ENCODE results near the gene DCC.

The DCC gene

GRCh38 chr18:52605345-52605744 lies 265.3 kb downstream of the DCC start:
- no peak for DNase-seq

- no peak for DNase-seq
Observed at GRCh38 chr18:52607985-52608384, 268.0 kb downstream of the DCC start.

GRCh38 chr18:52610451-52611115 lies 270.6 kb downstream of the DCC start:
- no peak for DNase-seq

GRCh38 chr18:52612406-52612805 lies 272.4 kb downstream of the DCC start:
- DNase-seq: no peak

- no peak for DNase-seq
Observed at GRCh38 chr18:52615321-52615720, 275.3 kb downstream of the DCC start.

GRCh38 chr18:52615943-52616342 lies 275.9 kb downstream of the DCC start:
- DNase-seq: no peak

- no peak for DNase-seq
Observed at GRCh38 chr18:52617931-52618330, 277.9 kb downstream of the DCC start.

- no peak for DNase-seq
Observed at GRCh38 chr18:52620926-52621439, 281.0 kb downstream of the DCC start.

- no peak for DNase-seq
Observed at GRCh38 chr18:52624702-52625101, 284.7 kb downstream of the DCC start.

DNA sequence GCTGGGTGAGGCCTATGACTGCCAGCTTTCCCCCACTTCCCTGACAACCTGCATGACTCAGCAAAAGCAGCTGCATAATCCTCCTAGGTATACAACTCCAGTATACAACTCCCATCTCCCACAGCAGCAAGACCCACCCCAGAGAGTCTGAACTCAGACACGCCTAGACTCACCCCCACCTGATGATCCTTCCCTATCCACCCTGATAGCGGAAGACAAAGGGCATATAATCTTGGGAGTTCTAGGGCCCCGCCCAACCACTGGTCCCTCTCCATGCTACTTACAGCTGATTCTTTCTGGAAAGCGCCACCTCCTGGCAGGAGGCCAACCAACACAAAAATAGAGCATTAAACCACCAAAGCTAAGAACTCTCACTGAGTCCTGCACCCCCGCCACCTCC lies 296.5 kb downstream of the DCC start:
- DNase-seq: no peak

DNA sequence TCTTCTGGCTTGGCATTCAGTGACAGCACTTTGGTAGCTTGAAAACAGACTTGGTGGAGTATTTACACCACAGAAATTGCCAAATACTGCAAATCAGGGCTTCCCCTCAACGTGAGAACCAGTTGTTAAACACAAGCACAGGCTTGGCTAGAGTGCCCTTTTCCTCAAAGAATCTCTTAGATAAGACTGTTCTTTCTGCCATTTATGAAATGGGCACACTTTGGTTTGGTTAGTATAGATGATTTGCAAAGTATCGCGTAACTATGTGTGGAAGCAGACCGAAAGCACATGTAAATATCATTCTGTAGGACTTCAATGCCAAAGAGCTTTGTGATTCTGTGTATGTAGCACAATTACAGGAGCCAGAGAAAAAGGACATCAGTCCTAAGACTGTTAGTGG lies 308.2 kb downstream of the DCC start:
- DNase-seq: no peak

DNA sequence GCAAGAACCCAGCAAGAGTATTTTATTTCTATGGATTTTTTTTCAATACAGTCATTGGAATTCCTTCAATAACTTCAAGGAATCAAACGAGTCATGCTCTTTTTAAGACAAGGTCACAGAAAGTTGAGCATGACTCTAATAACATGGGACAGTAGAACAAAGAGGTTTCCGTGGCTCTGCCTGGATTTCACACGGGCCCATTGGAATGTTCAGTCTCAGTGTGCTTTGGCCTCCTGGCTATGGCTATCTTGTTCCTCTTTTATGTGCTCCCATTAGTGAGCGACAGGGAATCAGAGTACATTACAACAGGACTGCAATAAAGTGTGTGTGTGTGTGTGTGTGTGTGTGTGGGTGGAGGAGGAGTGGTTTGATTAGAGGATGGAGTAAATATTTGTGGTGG lies 312.4 kb downstream of the DCC start:
- peak; percentile 81 for DNase-seq

DNA sequence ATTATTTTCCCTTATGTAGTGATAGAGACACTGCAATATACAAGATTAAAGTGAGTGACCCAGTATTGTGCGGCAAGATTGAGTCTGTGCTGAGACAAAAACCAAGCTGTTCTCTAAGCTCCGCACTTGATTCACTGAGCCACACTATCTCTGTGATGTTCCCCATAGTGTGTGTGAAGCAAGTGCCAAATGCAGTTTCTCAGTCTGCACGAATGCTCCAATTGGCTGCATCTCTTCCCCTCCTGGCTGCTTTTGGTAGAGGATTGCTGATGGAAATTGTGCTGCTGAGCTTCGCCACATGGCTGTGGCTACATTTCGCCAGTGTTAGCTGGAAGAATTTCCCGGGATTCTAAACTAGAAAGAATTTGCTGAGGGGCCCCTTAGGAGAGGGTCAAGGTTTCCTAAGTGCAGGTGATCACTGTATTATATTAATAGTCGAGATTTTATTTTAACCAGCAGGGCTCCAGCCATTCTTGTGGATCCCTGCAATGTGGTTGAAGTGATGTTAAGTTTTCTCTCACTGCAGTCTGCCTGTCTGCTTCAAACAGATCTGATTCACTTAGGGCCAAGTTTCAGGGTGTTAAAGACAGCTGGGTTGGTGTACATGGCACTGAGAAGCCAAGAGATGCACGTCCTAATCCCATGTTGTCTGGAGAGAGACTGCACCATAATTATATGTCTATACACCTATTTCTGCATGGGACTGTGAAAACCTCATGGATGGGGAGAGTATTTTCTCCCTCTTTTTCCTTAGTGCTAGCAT lies 317.2 kb downstream of the DCC start:
- DNase-seq: no peak

- peak; percentile 14 for DNase-seq
Observed at GRCh38 chr18:52667463-52668065, 327.6 kb downstream of the DCC start.

GRCh38 chr18:52670896-52671295 lies 330.9 kb downstream of the DCC start:
- DNase-seq: peak; percentile 57

DNA sequence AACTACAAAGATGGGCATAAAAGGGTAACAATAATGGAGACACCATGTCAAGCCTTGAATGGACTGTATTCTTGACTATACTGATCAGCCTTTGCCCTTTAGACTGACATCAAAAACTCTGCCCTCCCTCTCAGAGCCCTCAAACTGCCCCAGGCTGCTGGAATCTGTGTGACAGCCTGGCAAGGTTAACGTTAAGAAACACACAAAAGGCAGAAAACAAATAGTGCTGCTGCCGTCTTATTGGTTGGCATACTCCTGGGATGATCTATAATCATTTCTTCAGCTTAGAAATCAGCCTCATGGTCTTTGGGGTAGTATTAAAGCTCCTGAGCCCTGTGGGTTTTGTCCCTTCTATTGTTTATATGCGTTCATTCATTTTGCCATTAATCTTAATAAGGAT lies 338.0 kb downstream of the DCC start:
- DNase-seq: peak; percentile 25

DNA sequence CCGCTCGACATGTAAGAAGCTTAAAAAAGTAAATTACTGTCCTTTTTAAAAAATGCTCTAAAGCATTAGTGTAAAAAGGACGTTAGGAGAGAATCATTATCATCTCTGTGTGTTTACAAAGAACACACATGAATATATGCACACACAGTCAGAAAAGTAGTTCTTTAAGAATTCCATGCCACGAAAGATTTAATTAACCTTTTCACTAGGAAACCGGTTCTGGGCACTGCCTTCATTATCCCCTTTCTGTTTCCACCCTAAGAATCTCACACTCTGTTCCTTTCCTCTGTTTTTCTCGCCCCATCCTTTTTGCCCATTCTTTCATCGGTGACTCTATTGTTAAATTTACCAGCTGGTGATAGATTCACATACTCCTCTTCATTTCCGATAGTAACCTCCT lies 338.6 kb downstream of the DCC start:
- DNase-seq: peak; percentile 12

DNA sequence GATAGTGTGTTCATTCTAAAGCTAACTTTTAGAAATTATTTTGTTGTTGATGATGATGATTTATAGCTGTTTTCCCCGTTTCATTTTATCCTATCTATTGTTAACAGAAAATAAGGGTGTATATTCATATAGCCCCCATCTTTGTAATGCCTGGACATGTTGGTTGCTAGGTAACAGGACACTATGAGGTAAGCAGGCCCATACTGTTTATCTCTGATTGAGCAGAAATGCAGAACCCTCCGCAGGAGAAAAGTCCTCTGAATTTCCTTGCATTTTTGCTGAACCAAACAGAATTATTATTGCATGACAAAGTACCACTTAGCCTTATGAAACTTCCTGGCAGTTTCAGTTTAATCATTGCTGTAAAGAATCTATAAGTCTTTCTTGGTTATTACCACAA lies 339.4 kb downstream of the DCC start:
- DNase-seq: peak; percentile 39

DNA sequence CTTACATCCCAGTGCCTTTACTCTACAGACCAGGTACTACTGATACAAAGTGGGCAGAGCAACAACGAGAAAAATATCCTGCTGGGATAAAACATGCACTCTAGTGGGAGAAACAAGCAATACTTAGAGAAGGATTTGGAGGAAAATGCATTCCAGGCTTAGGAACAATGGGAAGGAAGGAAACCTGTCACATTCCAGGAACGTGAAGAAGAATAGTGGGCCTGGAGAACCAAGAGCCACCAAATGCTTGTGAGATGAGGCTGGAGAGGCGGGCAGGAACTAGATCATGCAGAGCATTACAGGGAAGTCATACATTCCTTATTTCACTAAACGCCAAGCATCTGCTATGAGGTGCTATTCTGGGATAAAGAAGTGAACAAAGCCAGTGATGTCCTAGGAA lies 342.3 kb downstream of the DCC start:
- no peak for DNase-seq

DNA sequence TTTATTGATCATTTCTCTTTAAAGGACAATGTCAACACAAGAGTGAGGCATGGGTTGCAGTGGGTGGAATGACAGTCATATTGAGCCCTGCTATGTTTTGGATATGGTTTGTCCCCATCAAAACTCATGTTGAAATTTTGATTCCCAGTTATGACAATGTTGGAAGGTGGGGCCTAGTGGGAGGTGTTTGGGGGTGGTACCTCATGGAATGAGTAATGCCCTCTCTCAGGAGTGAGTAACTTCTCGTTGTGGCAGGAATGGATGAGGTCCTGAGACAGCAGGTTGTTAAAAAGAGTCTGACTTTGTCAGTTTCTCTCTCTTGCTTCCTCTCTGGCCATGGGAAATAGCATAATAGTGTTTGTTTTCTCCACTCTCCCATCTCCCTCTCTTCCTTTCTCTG lies 345.3 kb downstream of the DCC start:
- DNase-seq: no peak

DNA sequence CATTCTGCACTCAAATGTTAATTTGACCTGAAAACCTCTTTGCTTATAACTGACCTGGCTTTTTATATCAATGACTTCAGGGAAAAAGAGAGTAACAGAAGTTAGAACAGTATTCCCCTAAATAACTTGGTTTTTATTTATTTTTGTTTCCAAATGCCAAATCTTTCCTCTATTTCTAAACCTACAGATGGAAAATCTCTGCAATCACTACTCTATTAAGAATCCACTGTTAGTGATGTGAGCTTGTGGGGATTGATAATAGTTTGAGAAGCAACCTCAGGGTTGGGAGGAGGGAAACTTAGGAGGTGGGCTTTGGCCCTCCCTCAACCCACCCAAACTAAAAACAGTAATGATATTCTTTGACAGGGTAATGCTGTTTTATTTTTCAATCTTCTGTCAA lies 351.8 kb downstream of the DCC start:
- no peak for DNase-seq

DNA sequence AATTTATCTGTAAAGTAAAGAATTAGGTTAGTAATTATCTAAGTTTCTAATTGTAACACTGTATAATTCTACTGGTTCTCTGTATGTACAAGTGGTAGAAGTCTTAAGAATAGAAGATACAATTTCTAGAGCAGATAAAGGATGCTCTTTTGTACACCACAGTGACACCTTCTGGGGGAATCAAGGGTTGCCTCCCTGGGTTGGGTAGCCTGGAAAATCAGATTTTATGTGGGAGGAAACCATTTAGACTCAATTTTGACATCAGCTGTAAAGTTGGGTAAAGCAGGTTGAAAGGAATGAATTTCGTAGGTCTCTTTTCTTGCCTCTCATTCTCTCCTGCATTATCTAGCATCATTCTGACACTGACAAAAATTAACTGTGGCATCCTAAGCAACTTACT lies 354.8 kb downstream of the DCC start:
- peak; percentile 51 for DNase-seq

GRCh38 chr18:52700116-52700515 lies 360.1 kb downstream of the DCC start:
- DNase-seq: no peak

GRCh38 chr18:52700816-52701215 lies 360.8 kb downstream of the DCC start:
- DNase-seq: no peak

Data from eye (tissue), 1 donor.